Right atrium auricular region (tissue), 2 donors: ENCODE measurements around the gene HSPA5. TPM values are rescaled to one million over a fixed set of nuclear protein-coding genes. Genes with fewer than 3 reads are reported as not detected.

Source experiments
- DNase-seq: peaks from one replicate; pipeline ENCODE4 v3.0.0-alpha.2; 2019; ENCODE audit warnings: low spot score
- H3K27ac ChIP-seq, 2 donors: fragments of 200-600 bp; sonication (generic); 1 replicate in 1 of 2; 2 replicates in 1 of 2; pipeline ENCODE4 v1.5.1; 2016 to 2019
- H3K27me3 ChIP-seq, 2 donors: fragments of 200-600 bp; sonication (generic); one replicate each; pipeline versions ENCODE4 v1.5.1 to v1.6.0; 2017 to 2019
- H3K36me3 ChIP-seq: fragments of 200-600 bp; sonication (generic); one replicate; pipeline ENCODE4 v1.5.1; 2016
- H3K4me1 ChIP-seq, 2 donors: fragments of 200-600 bp; sonication (generic); one replicate each; pipeline versions ENCODE4 v1.5.1 to v1.6.0; 2017 to 2019
- H3K4me3 ChIP-seq, 2 donors: fragments of 200-600 bp; sonication (generic); 1 replicate in 1 of 2; 2 replicates in 1 of 2; pipeline ENCODE4 v1.5.1; 2017 to 2019; ENCODE audit warnings: mild to moderate bottlenecking in 1 of 2, moderate library complexity in 1 of 2
- H3K9me3 ChIP-seq, 2 donors: fragments of 200-600 bp; sonication (generic); one replicate each; pipeline ENCODE4 v1.5.1; 2019
- total RNA-seq, 2 donors: library from RNA; depleted of rRNA; stranded (reverse); fragments of >200 nt; gene quantifications; one replicate each; pipeline ENCODE4 v1.1.0, GENCODE V29; 2016
- TF ChIP-seq, protein P1 (sequence below), 2 donors: fragments of 200-600 bp; sonication (generic); IDR thresholded peaks; one replicate each; pipeline ENCODE4 v1.5.1; 2019; ENCODE audit warnings: antibody characterized with exemption in 2 of 2

HSPA5 gene
- total RNA-seq, 2 donors from 2014 or later: 128 to 162 TPM

DNA sequence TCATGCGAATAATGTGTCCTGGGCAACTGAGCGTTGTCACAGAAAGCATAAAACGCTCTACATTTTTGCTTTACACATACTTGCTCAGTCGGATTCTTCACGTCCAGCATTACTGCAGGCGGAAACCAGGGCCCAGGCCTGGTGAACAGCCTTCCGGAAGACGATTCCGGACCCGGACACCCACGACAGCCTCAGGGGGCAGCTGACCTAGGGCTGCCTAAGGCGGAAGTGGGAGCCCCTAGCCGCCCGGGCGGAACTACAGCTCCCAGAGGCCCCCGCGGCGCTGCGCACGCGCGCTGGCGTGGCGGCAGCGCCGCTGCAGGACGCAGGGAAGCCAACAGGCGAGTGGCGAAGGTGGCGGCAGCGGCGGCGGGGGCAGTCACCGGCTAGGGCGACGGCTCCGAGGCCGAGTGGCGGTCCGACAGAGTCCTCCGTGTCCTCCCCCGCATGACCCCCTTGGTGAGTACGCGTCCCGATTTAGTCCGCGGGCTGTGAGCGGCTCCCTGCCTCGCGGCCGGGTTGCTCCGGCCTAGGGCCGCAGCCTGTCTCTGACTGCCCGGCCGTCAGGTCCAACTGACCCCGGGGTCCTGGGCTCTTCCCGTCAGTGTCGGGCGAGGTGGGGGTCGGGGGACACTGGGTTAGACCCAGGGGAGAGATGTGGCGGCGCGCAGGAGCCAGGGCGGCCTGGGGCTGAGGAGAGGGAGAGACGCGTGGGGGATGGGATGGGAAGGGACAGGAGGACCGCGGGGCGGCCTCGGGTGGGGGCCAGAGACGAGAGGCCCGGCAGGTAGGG is 20.6 kb upstream of the HSPA5 start, which contains the start of gene GAPVD1:
GAPVD1 (plus strand) TSS at position 326 of the 793 bp plus-strand sequence. CDS start 37,096 bp downstream, outside the sequence.
- TF ChIP-seq, protein P1, sequence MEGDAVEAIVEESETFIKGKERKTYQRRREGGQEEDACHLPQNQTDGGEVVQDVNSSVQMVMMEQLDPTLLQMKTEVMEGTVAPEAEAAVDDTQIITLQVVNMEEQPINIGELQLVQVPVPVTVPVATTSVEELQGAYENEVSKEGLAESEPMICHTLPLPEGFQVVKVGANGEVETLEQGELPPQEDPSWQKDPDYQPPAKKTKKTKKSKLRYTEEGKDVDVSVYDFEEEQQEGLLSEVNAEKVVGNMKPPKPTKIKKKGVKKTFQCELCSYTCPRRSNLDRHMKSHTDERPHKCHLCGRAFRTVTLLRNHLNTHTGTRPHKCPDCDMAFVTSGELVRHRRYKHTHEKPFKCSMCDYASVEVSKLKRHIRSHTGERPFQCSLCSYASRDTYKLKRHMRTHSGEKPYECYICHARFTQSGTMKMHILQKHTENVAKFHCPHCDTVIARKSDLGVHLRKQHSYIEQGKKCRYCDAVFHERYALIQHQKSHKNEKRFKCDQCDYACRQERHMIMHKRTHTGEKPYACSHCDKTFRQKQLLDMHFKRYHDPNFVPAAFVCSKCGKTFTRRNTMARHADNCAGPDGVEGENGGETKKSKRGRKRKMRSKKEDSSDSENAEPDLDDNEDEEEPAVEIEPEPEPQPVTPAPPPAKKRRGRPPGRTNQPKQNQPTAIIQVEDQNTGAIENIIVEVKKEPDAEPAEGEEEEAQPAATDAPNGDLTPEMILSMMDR (IDR thresholded peaks at IDR 0.05): peak; percentile 16 to 66
- Histone ChIP-seq H3K9me3 (no peaks in the 10 kb centered on the region), H3K4me3 (peak within 1 kb of the TSS; percentile 86 to 91), H3K4me1 (peaks cover 0 to 23% of the 10 kb centered on the region in 2 donors), H3K27ac (peak within 1 kb of the TSS; percentile 81 to 90), H3K27me3 (no peaks in the 10 kb centered on the region), H3K36me3 (no peaks in the 10 kb centered on the region)
- peak; percentile 84 for DNase-seq

DNA sequence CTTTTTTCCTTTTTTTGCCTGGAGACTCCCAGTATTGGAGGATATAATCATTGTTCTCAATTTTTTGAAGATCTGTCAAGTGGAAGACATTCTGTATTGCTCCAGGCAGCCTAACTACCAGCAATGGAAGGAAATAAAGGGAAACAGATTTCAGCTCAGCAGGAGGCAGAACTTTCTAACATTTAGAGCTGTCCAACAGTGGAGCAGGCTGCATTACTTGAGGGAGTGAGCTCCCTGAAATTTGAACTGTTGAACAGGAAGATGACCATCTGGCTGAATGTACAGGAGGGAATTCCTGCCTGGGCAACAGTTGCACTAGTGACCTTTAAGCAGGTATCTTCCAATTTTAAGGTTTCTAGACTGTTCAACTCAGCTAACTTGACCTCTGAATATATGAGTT is 19.4 kb upstream of the HSPA5 start:
- H3K27ac ChIP-seq: no peak overlapping the region

DNA sequence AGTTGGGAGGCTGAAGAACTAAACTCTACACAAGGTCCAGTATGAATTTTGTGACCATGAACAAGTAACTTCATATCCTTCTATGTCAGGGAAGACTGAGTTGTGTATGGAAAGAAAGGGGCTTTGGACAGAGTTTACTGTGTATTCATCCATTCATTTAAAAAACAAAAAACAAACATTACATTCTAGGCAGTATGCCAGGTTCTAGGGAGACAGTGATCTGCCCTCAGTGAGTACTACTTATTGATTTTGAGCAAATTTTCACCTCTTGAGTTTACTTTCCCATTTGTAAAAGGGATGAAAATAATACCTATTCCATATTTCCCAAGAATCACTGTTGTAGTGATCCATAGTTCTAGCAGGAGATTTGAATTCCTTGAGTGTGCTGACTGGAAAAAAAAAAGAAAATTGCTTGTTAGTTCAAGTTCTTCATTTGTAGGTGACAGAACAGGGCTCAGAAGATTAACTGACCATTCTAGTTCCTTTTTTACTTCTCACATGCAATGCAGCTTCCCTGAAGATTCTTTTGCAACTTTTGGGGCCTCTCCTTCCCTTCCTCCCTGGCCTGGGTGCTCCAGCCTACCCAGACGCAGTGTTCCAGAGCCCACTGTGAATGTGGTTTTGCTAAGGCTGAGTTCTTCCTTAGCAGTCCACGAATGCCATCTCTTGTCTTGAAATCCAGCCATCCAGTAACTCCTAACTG is 17.8 kb upstream of the HSPA5 start:
- no peaks in the 10 kb centered on the region for H3K36me3 ChIP-seq
- H3K27me3 ChIP-seq: no peaks in the 10 kb centered on the region
- DNase-seq: no peak
- no peak overlapping the region for H3K27ac ChIP-seq
- TF ChIP-seq, protein P1 (IDR thresholded peaks at IDR 0.05): no peak
- H3K4me3 ChIP-seq: no peak overlapping the region
- peaks cover 0 to 15% of the 10 kb centered on the region in 2 donors for H3K4me1 ChIP-seq
- no peaks in the 10 kb centered on the region for H3K9me3 ChIP-seq

More for the DNA sequence above, 19.4 kb upstream of the HSPA5 start:
- TF ChIP-seq, protein P1 (IDR thresholded peaks at IDR 0.05): no peak
- Histone ChIP-seq H3K36me3 (no peaks in the 10 kb centered on the region), H3K9me3 (no peaks in the 10 kb centered on the region), H3K4me1 (peaks cover 0 to 23% of the 10 kb centered on the region in 2 donors), H3K4me3 (no peak overlapping the region), H3K27me3 (no peaks in the 10 kb centered on the region)
- no peak for DNase-seq

DNA sequence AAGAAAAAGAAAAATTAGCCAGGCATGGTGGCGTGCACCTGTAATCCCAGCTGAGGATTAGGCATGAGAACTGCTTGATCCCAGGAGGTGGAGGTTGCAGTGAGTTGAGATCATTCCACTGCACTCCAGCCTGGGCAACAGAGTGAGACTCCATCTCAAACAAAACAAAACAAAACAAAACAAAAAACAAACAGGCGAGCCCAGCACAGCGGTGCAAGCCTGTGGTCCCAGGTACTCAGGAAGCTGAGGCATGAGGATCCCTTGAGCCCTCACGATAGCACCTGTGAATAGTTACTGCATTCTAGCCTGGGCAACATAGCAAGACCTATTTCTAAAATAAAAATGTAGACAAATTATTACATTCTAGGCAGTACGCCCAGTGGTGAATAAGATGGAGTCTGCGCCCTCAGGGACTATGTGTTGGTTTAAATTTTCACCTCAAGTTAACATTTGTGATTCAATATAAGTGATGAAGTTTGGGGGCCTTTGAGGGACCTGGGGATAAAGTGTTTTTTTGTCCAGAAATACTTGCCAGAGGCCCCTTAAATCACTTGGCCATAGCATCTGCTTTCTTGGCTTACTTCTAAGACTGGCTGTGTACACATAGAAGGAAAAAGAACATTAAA is 17.1 kb upstream of the HSPA5 start:
- Histone ChIP-seq H3K4me3 (no peak overlapping the region), H3K36me3 (no peaks in the 10 kb centered on the region), H3K27me3 (no peaks in the 10 kb centered on the region), H3K4me1 (peaks cover 0 to 10% of the 10 kb centered on the region in 2 donors), H3K9me3 (no peaks in the 10 kb centered on the region), H3K27ac (no peak overlapping the region)
- DNase-seq: no peak
- TF ChIP-seq, protein P1 (IDR thresholded peaks at IDR 0.05): no peak

DNA sequence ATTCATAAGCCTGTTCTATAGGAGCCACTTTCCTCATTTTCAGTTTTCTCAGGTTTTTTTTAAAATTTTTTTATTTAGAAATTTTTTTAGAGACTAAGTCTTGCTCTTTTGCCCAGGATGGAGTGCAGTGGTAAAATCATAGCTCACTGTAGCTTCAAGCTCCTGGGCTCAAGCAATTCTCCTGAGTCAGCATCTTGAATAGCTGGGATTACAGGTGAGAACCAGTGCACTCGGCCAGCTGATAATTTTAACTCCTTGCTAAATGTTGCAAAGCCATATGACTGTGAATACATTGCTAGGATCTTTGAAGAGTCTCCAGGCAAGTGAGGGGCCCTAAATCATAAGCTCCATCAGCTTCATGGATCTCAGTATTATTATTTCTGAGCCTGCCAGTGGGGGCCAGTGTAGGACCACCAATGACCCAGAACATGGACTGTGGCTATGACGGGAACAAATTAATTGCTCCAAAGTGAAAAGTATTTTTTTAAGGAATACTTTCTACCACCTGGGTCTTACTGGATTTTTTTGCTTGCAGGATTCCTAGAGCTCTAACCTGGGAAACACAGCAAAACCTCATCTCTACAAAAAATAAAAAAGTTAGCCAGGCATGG is 14.7 kb upstream of the HSPA5 start:
- no peaks in the 10 kb centered on the region for H3K4me1 ChIP-seq
- TF ChIP-seq, protein P1 (IDR thresholded peaks at IDR 0.05): peak in 1 of 2 donors; percentile 43
- no peak for DNase-seq

More for the DNA sequence above, 14.7 kb upstream of the HSPA5 start:
- Histone ChIP-seq H3K36me3 (no peaks in the 10 kb centered on the region), H3K9me3 (no peaks in the 10 kb centered on the region), H3K27ac (no peak overlapping the region), H3K4me3 (no peak overlapping the region), H3K27me3 (no peaks in the 10 kb centered on the region)
